ENCODE measurements around the gene AGTRAP. TPM values are rescaled to one million over a fixed set of nuclear protein-coding genes. Genes with fewer than 3 reads are reported as not detected.

Gene AGTRAP
- total and polyA plus RNA-seq, 4 donors, result 37.0 to 266 (median 83.3) TPM

DNA sequence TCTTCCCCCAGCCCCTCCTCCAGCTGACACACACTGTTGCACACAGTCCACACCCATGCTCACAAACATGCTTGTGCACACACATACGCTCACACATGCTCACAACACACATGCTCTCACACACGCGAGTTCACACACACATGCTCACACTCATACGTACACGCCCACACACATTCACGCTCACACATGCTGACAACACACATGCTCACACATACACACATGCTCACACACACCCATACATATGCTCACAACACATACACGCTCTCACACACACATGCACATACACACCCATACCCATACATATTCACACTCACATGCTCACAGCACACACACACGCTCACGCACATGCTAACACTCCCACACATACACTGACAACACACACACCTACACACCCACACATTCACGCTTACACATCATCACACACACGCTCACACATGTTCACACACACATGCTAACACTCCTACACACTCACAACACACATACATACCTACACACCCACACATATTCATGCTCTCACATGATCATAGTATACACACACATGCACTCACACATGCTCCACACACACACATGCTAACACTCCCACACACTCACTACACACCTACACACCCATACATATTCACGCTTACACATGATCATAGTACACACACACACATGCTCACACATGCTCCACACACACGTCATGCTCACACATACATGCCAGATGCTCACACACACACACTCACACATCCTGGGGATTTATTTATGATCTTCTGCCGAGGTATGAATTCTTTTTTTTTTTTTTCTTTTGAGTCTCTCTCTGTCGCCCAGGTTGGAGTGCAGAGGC is 33.7 kb upstream of the AGTRAP start:
- Histone ChIP-seq H3K27ac (ENCODE audit: low read depth in 1 of 2, low read length in 1 of 2) (no peak overlapping the region), H3K4me3 (no peak overlapping the region), H3K27me3 (ENCODE audit: control insufficient read depth in 3 of 3, insufficient read depth in 3 of 3, low read length in 2 of 3) (peaks cover 0 to 15% (median 0%) of the 10 kb centered on the region in 3 donors), H3K9me3 (ENCODE audit: control insufficient read depth in 4 of 4, insufficient read depth in 3 of 4, low read length in 3 of 4) (peaks cover 0 to 4% (median 0%) of the 10 kb centered on the region in 4 donors), H3K36me3 (ENCODE audit: control insufficient read depth in 4 of 4, insufficient read depth in 4 of 4, low read length in 4 of 4) (no peaks in the 10 kb centered on the region), H3K4me1 (ENCODE audit: control insufficient read depth in 5 of 5, insufficient read depth in 5 of 5, low read length in 5 of 5) (peaks cover 0 to 24% (median 6%) of the 10 kb centered on the region in 5 donors), H3K9ac (ENCODE audit: insufficient read depth in 1 of 2, low read length in 2 of 2) (no peak overlapping the region)
- DNase-seq, result no peak
- TF ChIP-seq, protein P1, sequence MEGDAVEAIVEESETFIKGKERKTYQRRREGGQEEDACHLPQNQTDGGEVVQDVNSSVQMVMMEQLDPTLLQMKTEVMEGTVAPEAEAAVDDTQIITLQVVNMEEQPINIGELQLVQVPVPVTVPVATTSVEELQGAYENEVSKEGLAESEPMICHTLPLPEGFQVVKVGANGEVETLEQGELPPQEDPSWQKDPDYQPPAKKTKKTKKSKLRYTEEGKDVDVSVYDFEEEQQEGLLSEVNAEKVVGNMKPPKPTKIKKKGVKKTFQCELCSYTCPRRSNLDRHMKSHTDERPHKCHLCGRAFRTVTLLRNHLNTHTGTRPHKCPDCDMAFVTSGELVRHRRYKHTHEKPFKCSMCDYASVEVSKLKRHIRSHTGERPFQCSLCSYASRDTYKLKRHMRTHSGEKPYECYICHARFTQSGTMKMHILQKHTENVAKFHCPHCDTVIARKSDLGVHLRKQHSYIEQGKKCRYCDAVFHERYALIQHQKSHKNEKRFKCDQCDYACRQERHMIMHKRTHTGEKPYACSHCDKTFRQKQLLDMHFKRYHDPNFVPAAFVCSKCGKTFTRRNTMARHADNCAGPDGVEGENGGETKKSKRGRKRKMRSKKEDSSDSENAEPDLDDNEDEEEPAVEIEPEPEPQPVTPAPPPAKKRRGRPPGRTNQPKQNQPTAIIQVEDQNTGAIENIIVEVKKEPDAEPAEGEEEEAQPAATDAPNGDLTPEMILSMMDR (IDR thresholded peaks at IDR 0.05; ENCODE audit: control extremely low read depth, extremely low read depth), result no peak
- no peak for ATAC-seq (ENCODE audit: insufficient read depth, low FRiP score)
- WGBS, 2 donors, result 83 to 87% methylated on average over 15 of the region's 15 CpGs

GRCh38 chr1:11703357-11704193 is 32.4 kb upstream of the AGTRAP start:
- TF ChIP-seq, protein P1 (IDR thresholded peaks at IDR 0.05; ENCODE audit: control extremely low read depth, extremely low read depth), result no peak
- ATAC-seq (ENCODE audit: insufficient read depth, low FRiP score) (no peak), DNase-seq (no peak)
- Histone ChIP-seq H3K27ac (ENCODE audit: low read depth in 1 of 2, low read length in 1 of 2) (no peak overlapping the region), H3K4me3 (no peak overlapping the region), H3K4me1 (ENCODE audit: control insufficient read depth in 5 of 5, insufficient read depth in 5 of 5, low read length in 5 of 5) (peaks cover 0 to 31% (median 6%) of the 10 kb centered on the region in 5 donors), H3K36me3 (ENCODE audit: control insufficient read depth in 4 of 4, insufficient read depth in 4 of 4, low read length in 4 of 4) (no peaks in the 10 kb centered on the region), H3K9ac (ENCODE audit: insufficient read depth in 1 of 2, low read length in 2 of 2) (no peak overlapping the region), H3K27me3 (ENCODE audit: control insufficient read depth in 3 of 3, insufficient read depth in 3 of 3, low read length in 2 of 3) (peaks cover 0 to 15% (median 0%) of the 10 kb centered on the region in 3 donors), H3K9me3 (ENCODE audit: control insufficient read depth in 4 of 4, insufficient read depth in 3 of 4, low read length in 3 of 4) (peaks cover 0 to 4% (median 0%) of the 10 kb centered on the region in 4 donors)
- WGBS, 2 donors, result 61 to 75% methylated on average over 8 of the region's 8 CpGs

DNA sequence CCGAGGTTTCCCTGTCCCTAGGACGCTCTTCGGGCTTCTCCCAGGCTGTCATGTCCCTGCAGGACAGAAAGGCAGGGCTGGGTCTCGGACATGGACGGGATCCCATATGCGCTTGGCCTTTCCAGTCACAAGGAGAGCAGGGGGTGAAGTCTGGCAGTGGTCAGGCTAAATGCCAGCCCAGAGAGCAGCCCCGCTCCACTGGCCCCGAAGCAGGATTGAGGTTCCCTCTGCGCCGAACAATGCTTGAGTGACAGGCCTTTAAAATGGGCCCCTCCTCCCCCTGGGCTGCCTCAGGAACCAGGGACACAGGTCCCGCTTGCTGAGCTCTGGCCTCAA is 31.8 kb upstream of the AGTRAP start:
- Histone ChIP-seq H3K36me3 (ENCODE audit: control insufficient read depth in 4 of 4, insufficient read depth in 4 of 4, low read length in 4 of 4) (no peaks in the 10 kb centered on the region), H3K27ac (ENCODE audit: low read depth in 1 of 2, low read length in 1 of 2) (no peak overlapping the region), H3K4me1 (ENCODE audit: control insufficient read depth in 5 of 5, insufficient read depth in 5 of 5, low read length in 5 of 5) (peaks cover 0 to 31% (median 6%) of the 10 kb centered on the region in 5 donors), H3K27me3 (ENCODE audit: control insufficient read depth in 3 of 3, insufficient read depth in 3 of 3, low read length in 2 of 3) (peaks cover 0 to 15% (median 0%) of the 10 kb centered on the region in 3 donors), H3K4me3 (no peak overlapping the region), H3K9me3 (ENCODE audit: control insufficient read depth in 4 of 4, insufficient read depth in 3 of 4, low read length in 3 of 4) (peaks cover 0 to 4% (median 0%) of the 10 kb centered on the region in 4 donors), H3K9ac (ENCODE audit: insufficient read depth in 1 of 2, low read length in 2 of 2) (no peak overlapping the region)
- TF ChIP-seq, protein P1 (IDR thresholded peaks at IDR 0.05; ENCODE audit: control extremely low read depth, extremely low read depth), result no peak
- WGBS, 2 donors, result 62 to 74% methylated on average over 11 of the region's 11 CpGs
- ATAC-seq (ENCODE audit: insufficient read depth, low FRiP score) (no peak), DNase-seq (no peak)

Measured in lung (tissue), 12 donors.